PC-9 (cell line): ENCODE results near the gene CROCC2.

Source experiments
- CTCF ChIP-seq: fragments of 200-600 bp; sonication (generic); conservative IDR thresholded peaks from 2 replicates; pipeline ENCODE4 v1.6.1; 2017; ENCODE audit warnings: mixed run types, antibody characterized with exemption, mild to moderate bottlenecking, moderate library complexity
- EZH2 ChIP-seq: fragments of 200-600 bp; sonication (generic); IDR thresholded peaks from 2 replicates; pipeline ENCODE4 v1.8.0; 2017; ENCODE audit warnings: antibody characterized with exemption, low read depth

- no peak for TF ChIP-seq CTCF
- no peak for TF ChIP-seq EZH2
These were observed 48.5 kb downstream of the CROCC2 start for GRCh38 chr2:240954436-240955305.
